Measurements from ENCODE around the gene ZKSCAN4. TPM values are rescaled to one million over a fixed set of nuclear protein-coding genes. Genes with fewer than 3 reads are reported as not detected.

Gene ZKSCAN4
- polyA plus RNA-seq, 1 donor from 2014 or later, result 8.3 TPM

- H3K9me2 ChIP-seq (ENCODE audit: insufficient read depth, low read length), result no peaks in the 10 kb centered on the region
- TF ChIP-seq RAD21 (conservative IDR thresholded peaks at IDR 0.05) (no peak), MXI1 (conservative IDR thresholded peaks at IDR 0.05; ENCODE audit: poor library complexity, severe bottlenecking) (no peak), POLR2AphosphoS5 (IDR thresholded peaks at IDR 0.05) (no peak), EP300 (conservative IDR thresholded peaks at IDR 0.05; ENCODE audit: poor library complexity, severe bottlenecking) (no peak), TAF1 (IDR thresholded peaks at IDR 0.05; ENCODE audit: low read depth) (no peak), SMC3 (conservative IDR thresholded peaks at IDR 0.05; ENCODE audit: poor library complexity) (no peak), EZH2 (IDR thresholded peaks at IDR 0.05; ENCODE audit: borderline replicate concordance, insufficient read depth, low read length, poor library complexity, severe bottlenecking) (no peak), REST (IDR thresholded peaks at IDR 0.05; ENCODE audit: borderline replicate concordance) (no peak)
- TF ChIP-seq, protein P1, sequence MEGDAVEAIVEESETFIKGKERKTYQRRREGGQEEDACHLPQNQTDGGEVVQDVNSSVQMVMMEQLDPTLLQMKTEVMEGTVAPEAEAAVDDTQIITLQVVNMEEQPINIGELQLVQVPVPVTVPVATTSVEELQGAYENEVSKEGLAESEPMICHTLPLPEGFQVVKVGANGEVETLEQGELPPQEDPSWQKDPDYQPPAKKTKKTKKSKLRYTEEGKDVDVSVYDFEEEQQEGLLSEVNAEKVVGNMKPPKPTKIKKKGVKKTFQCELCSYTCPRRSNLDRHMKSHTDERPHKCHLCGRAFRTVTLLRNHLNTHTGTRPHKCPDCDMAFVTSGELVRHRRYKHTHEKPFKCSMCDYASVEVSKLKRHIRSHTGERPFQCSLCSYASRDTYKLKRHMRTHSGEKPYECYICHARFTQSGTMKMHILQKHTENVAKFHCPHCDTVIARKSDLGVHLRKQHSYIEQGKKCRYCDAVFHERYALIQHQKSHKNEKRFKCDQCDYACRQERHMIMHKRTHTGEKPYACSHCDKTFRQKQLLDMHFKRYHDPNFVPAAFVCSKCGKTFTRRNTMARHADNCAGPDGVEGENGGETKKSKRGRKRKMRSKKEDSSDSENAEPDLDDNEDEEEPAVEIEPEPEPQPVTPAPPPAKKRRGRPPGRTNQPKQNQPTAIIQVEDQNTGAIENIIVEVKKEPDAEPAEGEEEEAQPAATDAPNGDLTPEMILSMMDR (IDR thresholded peaks at IDR 0.05; ENCODE audit: poor library complexity, severe bottlenecking), result no peak
- H3K9ac ChIP-seq (ENCODE audit: low read length), result no peak overlapping the region
- H3K79me2 ChIP-seq (replicated peaks; ENCODE audit: insufficient read depth, low read length), result peaks cover 16% of the 10 kb centered on the region
- no peak overlapping the region for H3K4me2 ChIP-seq (ENCODE audit: low read length)
- H3K36me3 ChIP-seq (ENCODE audit: insufficient read depth, low read length), result no peaks in the 10 kb centered on the region
- no peaks in the 10 kb centered on the region for H3F3A ChIP-seq (ENCODE audit: insufficient read depth, low read length, poor library complexity, severe bottlenecking)
- no peaks in the 10 kb centered on the region for H4K20me1 ChIP-seq (ENCODE audit: insufficient read depth)
- no peaks in the 10 kb centered on the region for H3K9me3 ChIP-seq (ENCODE audit: low read length)
- no peak overlapping the region for H2AFZ ChIP-seq (ENCODE audit: low read depth, low read length)
- H3K27me3 ChIP-seq (ENCODE audit: insufficient read depth, low read depth, low read length), result peaks cover 54% of the 10 kb centered on the region
- no peak overlapping the region for H3K27ac ChIP-seq (ENCODE audit: low read length)
- no peak overlapping the region for H3K4me3 ChIP-seq (ENCODE audit: low read length)
Measured at GRCh38 chr6:28220257-28221133, 31.6 kb downstream of the ZKSCAN4 start.

DNA sequence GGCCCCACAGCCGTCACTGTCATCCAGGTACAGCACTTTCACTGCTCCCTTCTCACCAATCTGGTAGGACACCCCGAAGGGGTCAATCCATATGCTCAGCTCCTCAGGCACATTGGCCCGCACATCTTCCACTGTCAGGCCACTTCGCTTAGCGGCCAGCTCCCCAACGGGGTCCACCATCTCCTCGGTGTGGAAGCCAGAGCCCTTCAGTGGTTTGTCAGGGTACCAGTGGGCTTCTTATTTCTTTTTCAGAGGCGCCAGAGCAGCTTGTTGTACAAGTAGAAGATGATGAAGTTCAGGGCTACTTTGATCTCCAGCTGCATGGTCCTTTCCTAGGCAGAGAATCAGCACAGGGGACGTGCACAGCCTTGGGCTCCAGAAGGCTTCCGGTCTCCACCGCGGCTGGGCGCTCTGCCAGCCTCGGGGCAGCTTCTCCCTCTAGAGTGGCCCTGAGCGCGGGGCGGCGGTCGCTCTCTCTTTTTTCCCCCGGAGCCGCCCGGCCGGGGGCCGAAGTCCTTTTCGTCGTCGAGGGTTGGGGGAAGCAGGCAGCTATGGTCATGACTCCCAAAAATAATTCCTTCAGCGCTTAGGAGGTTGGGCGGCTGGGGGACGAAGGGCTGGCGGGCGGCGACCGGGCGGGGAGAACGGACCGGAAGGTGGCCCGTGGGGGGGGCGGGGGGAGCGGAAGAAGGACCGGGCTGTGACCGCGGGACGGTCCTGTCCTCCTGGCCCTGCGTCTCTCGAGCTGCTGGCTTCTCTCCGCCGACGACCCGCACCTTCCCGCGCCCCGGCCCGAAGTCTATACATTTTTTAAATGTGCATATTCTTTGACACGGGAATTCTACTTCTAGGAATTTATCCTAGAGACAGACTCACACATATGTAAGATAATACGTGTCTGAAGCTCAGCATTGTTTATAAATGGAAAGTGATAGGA lies 33.5 kb downstream of the ZKSCAN4 start:
- Histone ChIP-seq H4K20me1 (ENCODE audit: insufficient read depth) (no peaks in the 10 kb centered on the region), H3K79me2 (replicated peaks; ENCODE audit: insufficient read depth, low read length) (no peaks in the 10 kb centered on the region), H3F3A (ENCODE audit: insufficient read depth, low read length, poor library complexity, severe bottlenecking) (no peaks in the 10 kb centered on the region), H3K4me3 (ENCODE audit: low read length) (peak overlapping the region; percentile 56), H3K36me3 (ENCODE audit: insufficient read depth, low read length) (no peaks in the 10 kb centered on the region), H2AFZ (ENCODE audit: low read depth, low read length) (no peak overlapping the region), H3K4me2 (ENCODE audit: low read length) (no peak overlapping the region), H3K9me2 (ENCODE audit: insufficient read depth, low read length) (no peaks in the 10 kb centered on the region), H3K27me3 (ENCODE audit: insufficient read depth, low read depth, low read length) (peaks cover 73% of the 10 kb centered on the region), H3K9ac (ENCODE audit: low read length) (no peak overlapping the region), H3K9me3 (ENCODE audit: low read length) (no peaks in the 10 kb centered on the region), H3K27ac (ENCODE audit: low read length) (no peak overlapping the region)
- no peak for TF ChIP-seq SMC3 (conservative IDR thresholded peaks at IDR 0.05; ENCODE audit: poor library complexity)
- TF ChIP-seq EP300 (conservative IDR thresholded peaks at IDR 0.05; ENCODE audit: poor library complexity, severe bottlenecking), result no peak
- no peak for TF ChIP-seq POLR2AphosphoS5 (IDR thresholded peaks at IDR 0.05)
- TF ChIP-seq MXI1 (conservative IDR thresholded peaks at IDR 0.05; ENCODE audit: poor library complexity, severe bottlenecking), result no peak
- no peak for TF ChIP-seq TAF1 (IDR thresholded peaks at IDR 0.05; ENCODE audit: low read depth)
- TF ChIP-seq RAD21 (conservative IDR thresholded peaks at IDR 0.05), result no peak
- TF ChIP-seq, protein P1 (IDR thresholded peaks at IDR 0.05; ENCODE audit: poor library complexity, severe bottlenecking), result no peak
- TF ChIP-seq EZH2 (IDR thresholded peaks at IDR 0.05; ENCODE audit: borderline replicate concordance, insufficient read depth, low read length, poor library complexity, severe bottlenecking), result no peak
- no peak for TF ChIP-seq REST (IDR thresholded peaks at IDR 0.05; ENCODE audit: borderline replicate concordance)
